Activated T-cell treated with anti-CD3 and anti-CD28 coated beads, Interleukin-2, amount 50 U/mL, for 4 hours (primary cell): ENCODE data around the gene SERPING1. TPM values are rescaled to one million over a fixed set of nuclear protein-coding genes. Genes with fewer than 3 reads are reported as not detected.

Source experiments
- ATAC-seq, 2 donors: fragments of 200-7000 bp; cut with Tn5 transposase; one replicate each; pipeline ENCODE4 v1.10.0; 2021
- DNase-seq: peaks from one replicate; pipeline ENCODE4 v3.0.0-alpha.2; 2020
- H3K27me3 Mint-ChIP-seq: one replicate; pipeline ENCODE4 v1.8.0; 2021; ENCODE audit warnings: low read depth, mixed read lengths
- H3K36me3 Mint-ChIP-seq: one replicate; pipeline ENCODE4 v1.8.0; 2022; ENCODE audit warnings: mixed read lengths; ENCODE audit not compliant: insufficient read depth
- H3K4me1 Mint-ChIP-seq: one replicate; pipeline ENCODE4 v1.8.0; 2021; ENCODE audit warnings: low read depth, mixed read lengths
- H3K4me3 Mint-ChIP-seq: one replicate; pipeline ENCODE4 v1.8.0; 2021; ENCODE audit warnings: mild to moderate bottlenecking, moderate library complexity, mixed read lengths
- H3K9me3 Mint-ChIP-seq: one replicate; pipeline ENCODE4 v1.8.0; 2021; ENCODE audit warnings: mixed read lengths
- total RNA-seq, 3 donors: library from RNA; stranded (reverse); gene quantifications; one replicate each; pipeline ENCODE4 v1.2.1, GENCODE V29; 2021

The SERPING1 gene
- 1 to 10 TPM in 2 of 3 donors, under 1 TPM in 1; 0.55 to 2.1 (median 1.7) TPM for total RNA-seq

DNA sequence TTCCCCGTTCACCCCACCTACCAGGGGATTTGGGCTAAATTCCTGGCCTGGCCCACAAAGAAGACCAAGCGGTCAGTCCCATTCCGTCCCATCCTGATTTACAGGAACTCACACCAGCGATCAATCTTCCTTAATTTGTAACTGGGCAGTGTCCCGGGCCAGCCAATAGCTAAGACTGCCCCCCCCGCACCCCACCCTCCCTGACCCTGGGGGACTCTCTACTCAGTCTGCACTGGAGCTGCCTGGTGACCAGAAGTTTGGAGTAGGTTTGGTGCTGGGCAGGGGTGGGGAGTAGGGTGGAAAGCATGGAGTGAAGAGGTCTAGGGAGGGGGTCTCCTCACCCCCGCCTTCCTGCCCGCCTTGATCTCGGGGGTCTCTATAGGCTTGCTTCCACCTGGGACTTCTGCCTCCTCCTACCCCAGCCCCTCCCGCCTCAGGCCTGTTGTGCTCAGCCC is at the start of gene SERPING1:
Gene SERPING1 (plus strand): TSS at position 225 of the 455 bp plus-strand sequence. CDS start 586 bp downstream, outside the sequence.
- H3K9me3 Mint-ChIP-seq, result no peaks in the 10 kb centered on the region
- no peaks in the 10 kb centered on the region for H3K36me3 Mint-ChIP-seq
- no peak within 1 kb of the TSS for H3K4me3 Mint-ChIP-seq
- peaks cover 44% of the 10 kb centered on the region for H3K27me3 Mint-ChIP-seq
- ATAC-seq, result no peak
- no peak for DNase-seq
- H3K4me1 Mint-ChIP-seq, result no peaks in the 10 kb centered on the region

DNA sequence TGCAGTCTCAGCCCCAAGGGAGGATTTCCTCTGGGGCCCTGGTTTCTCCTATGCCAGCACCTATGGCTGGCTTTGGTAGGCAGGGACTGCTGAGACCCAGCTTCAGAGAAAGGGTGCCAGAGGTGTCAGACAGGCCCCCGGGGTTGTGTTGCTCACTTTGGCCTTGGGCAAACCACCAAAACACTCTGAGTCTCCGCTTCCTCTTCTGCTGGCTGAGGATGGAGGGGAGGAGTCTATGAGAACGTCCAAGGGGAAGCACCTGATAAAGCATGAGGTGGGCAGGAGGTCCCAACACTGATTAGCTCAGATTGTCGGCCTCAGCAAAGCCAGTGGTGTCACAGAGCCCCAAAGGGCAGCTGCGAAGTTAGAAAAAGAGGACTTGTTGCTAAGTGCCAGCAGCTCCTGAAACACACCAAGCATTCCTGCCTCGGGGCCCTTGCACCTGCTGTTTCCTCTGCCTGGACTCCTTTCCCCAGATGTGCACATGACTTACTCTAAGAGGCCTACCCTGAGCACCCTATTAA is 49.6 kb upstream of the SERPING1 start:
- H3K36me3 Mint-ChIP-seq, result peaks cover 18% of the 10 kb centered on the region

DNA sequence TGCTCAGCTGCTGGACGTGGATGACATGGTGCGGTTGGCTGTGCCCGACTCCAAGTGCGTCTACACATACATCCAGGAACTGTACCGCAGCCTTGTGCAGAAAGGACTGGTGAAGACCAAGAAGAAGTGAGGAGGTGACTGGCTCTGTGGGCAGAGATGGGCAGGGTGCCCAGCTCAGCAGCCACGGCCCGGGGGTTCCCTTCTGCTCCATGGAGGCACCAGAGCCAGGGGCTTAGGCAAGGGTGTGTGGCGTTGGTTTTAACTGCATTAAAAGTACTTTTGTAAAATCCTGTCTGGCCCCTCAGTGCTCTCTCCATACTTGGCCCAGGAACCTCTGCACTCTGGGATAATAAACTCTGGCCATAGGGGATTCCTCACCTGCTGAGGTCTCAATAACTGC is 47.5 kb upstream of the SERPING1 start:
- Mint-ChIP-seq H3K4me1 (peaks cover 6% of the 10 kb centered on the region), H3K27me3 (no peaks in the 10 kb centered on the region), H3K4me3 (no peak overlapping the region), H3K9me3 (no peaks in the 10 kb centered on the region), H3K36me3 (peaks cover 28% of the 10 kb centered on the region)
- no peak for ATAC-seq
- no peak for DNase-seq

More for the DNA sequence above, 49.6 kb upstream of the SERPING1 start:
- H3K9me3 Mint-ChIP-seq, result no peaks in the 10 kb centered on the region
- H3K27me3 Mint-ChIP-seq, result no peaks in the 10 kb centered on the region
- ATAC-seq (peak in 1 of 2 donors; percentile 48), DNase-seq (no peak)
- no peak overlapping the region for H3K4me3 Mint-ChIP-seq
- peaks cover 6% of the 10 kb centered on the region for H3K4me1 Mint-ChIP-seq

DNA sequence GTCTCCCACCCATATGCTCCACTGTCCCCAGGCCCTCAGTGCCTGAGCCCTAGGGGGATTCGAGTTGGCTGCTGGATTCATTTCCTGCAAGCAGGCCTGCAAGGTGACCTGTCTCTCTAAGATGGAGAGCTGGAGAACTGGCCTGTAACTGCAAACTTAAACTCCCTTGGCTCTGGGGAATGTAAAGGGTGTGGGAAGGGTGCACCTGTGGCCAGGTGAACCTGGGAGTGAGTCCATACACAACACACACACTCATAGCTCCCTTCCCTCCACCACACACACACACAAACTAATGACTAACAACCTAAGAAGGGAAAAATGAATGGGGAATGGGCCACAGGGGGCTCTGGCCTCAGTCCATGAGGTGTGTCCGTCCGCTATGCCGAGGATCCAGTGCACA is 45.5 kb upstream of the SERPING1 start:
- H3K4me3 Mint-ChIP-seq, result no peak overlapping the region
- no peak for DNase-seq
- no peaks in the 10 kb centered on the region for H3K27me3 Mint-ChIP-seq
- ATAC-seq, result no peak
- peaks cover 31% of the 10 kb centered on the region for H3K36me3 Mint-ChIP-seq
- H3K4me1 Mint-ChIP-seq, result peaks cover 8% of the 10 kb centered on the region
- no peaks in the 10 kb centered on the region for H3K9me3 Mint-ChIP-seq

GRCh38 chr11:57552479-57552878 is 45.0 kb upstream of the SERPING1 start:
- ATAC-seq (no peak), DNase-seq (no peak)
- no peaks in the 10 kb centered on the region for H3K9me3 Mint-ChIP-seq
- peaks cover 31% of the 10 kb centered on the region for H3K36me3 Mint-ChIP-seq
- H3K4me1 Mint-ChIP-seq, result peaks cover 4% of the 10 kb centered on the region
- no peak overlapping the region for H3K4me3 Mint-ChIP-seq
- H3K27me3 Mint-ChIP-seq, result no peaks in the 10 kb centered on the region

DNA sequence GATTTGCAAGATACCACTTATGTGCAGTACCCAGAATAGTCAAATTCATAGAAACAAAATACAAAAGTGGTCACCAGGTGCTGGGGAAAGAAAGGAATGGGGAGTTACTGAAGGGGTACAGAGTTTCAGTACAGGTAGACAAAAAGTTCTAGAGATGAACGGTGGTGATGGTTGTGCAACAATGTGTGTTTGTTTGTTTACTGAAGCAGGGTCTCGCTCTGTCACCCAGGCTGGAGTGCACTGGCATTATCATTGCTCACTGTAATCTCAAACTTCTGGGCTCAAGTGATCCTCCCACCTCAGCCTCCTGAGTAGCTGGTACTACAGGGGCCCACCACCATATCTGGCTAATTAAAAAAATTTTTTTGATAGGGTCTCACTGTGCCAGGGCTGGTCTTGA is 42.1 kb upstream of the SERPING1 start:
- no peaks in the 10 kb centered on the region for H3K9me3 Mint-ChIP-seq
- peaks cover 31% of the 10 kb centered on the region for H3K36me3 Mint-ChIP-seq
- ATAC-seq, result no peak
- H3K27me3 Mint-ChIP-seq, result no peaks in the 10 kb centered on the region
- no peak overlapping the region for H3K4me3 Mint-ChIP-seq
- DNase-seq, result no peak
- H3K4me1 Mint-ChIP-seq, result peaks cover 2% of the 10 kb centered on the region

DNA sequence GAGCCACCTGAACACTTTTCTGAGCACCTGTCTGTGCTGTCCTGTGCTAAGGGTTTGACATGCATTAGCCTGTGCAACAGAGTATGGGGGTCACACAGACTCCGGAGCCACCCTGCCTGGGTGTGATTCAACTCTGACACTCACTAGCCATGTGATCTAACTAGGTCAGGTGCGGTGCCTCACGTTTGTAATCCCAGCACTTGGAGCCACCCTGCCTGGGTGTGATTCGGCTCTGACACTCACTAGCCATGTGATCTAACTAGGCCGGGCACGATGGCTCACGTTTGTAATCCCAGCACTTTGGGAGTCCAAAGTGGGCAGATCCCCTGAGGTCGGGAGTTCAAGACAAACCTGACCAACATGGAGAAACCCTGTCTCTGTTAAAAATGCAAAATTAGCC is 41.4 kb upstream of the SERPING1 start:
- Mint-ChIP-seq H3K4me1 (peaks cover 3% of the 10 kb centered on the region), H3K4me3 (no peak overlapping the region), H3K27me3 (no peaks in the 10 kb centered on the region), H3K9me3 (no peaks in the 10 kb centered on the region), H3K36me3 (peaks cover 32% of the 10 kb centered on the region)
- DNase-seq, result no peak
- no peak for ATAC-seq

DNA sequence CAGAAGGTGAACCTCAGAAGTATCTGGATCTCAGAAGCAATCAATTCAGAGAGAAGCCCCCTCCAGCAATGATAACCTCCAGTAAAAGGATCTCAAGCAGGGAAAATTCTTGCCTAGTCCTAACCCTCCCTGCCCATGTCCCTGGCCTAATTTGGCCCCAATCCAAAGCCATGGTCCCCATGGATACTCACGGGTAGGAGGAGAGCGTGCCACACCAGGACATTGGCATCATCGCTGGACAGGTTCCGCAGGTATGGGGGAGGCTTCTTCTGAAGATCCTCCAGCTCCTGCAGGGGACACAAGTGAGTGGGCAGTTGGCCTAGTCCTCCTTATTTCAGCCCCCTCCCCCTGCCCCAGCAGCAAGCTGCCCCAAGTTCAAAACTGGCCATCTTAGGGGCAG is 37.3 kb upstream of the SERPING1 start:
- Mint-ChIP-seq H3K36me3 (peaks cover 22% of the 10 kb centered on the region), H3K4me3 (no peak overlapping the region), H3K27me3 (no peaks in the 10 kb centered on the region), H3K4me1 (peaks cover 40% of the 10 kb centered on the region), H3K9me3 (no peaks in the 10 kb centered on the region)
- ATAC-seq (no peak), DNase-seq (no peak)

- Mint-ChIP-seq H3K36me3 (peaks cover 19% of the 10 kb centered on the region), H3K4me3 (no peak overlapping the region), H3K4me1 (peaks cover 46% of the 10 kb centered on the region), H3K9me3 (no peaks in the 10 kb centered on the region), H3K27me3 (no peaks in the 10 kb centered on the region)
- ATAC-seq (no peak), DNase-seq (no peak)
Measured at GRCh38 chr11:57562596-57562995, 34.9 kb upstream of the SERPING1 start.

DNA sequence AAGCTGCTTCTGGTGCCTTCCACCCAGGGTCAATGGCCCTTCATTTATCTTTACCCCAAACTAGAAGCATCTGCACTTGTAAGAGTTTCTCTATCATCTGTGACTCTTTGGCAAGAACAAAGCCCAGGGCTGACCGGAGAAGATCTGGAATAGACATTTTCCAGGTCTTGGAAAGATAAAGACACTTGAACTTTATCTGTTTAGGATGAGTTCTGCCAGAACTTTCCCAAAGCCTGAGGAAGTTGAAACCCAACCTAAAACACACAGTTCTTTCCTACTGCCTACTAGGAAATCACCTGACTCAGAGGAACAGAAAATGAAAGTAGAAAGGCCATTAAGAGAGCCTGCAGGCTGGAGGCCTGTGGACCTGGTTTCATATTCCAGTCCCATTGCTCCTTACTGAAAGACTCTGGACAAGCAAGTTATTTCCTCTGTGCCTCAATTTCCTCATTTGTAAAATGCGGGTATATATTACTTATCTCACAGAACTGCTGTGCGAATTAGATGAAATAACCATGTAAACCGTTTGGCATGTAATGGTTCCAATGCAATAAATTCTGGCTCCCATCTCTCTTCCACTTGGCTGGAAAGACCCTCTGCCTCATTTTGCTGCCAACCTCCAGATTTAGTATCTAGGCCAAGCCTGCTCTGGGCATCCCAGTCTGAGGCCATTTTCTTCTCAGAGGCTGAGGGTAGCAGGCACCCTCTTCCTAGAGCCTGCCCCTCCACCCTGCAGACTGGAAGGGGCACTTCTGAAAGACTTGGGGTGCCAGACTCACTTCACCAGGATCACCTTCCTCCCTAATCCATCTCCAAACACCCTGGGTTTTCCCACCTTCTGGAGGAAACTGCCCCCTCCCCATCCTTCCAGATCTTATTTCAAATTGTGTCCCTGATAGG is 31.2 kb upstream of the SERPING1 start:
- peaks cover 8% of the 10 kb centered on the region for H3K36me3 Mint-ChIP-seq
- H3K27me3 Mint-ChIP-seq, result no peaks in the 10 kb centered on the region
- peak; percentile 24 to 27 for ATAC-seq
- peak; percentile 25 for DNase-seq
- peaks cover 50% of the 10 kb centered on the region for H3K4me1 Mint-ChIP-seq
- H3K4me3 Mint-ChIP-seq, result peak overlapping the region; percentile 98
- no peaks in the 10 kb centered on the region for H3K9me3 Mint-ChIP-seq

DNA sequence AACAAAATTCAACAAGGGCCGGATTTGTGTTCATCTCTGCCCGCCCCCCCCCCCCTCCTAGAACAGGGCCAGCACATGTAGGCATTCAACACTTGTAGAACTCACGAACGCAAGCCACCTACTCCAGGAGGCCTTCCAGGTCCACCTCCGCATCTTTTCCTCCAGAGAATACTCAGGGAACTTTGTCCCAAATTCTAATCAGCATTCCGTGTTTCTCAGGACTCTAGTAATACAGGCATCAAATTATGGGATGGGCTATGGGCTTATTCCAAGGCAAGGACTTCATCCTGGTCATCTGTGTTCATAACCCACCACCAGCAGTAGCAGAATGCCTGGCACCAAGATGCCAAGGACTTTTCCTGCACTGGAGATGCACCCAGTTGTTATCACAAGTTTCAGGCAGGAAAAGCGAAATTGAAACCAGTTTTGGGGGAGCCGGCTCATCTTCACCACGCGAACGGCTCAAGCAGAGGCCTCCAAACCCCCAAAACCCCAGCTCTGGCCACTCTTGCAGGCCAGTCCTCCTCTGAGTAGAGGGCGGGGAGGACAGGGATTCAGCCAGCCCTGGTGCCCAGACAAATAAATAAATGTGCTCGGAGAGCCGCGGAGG is 30.5 kb upstream of the SERPING1 start:
- Mint-ChIP-seq H3K4me1 (peaks cover 49% of the 10 kb centered on the region), H3K4me3 (peak overlapping the region; percentile 98), H3K27me3 (no peaks in the 10 kb centered on the region), H3K9me3 (no peaks in the 10 kb centered on the region), H3K36me3 (peaks cover 7% of the 10 kb centered on the region)
- peak; percentile 2 to 3 for ATAC-seq
- peak; percentile 29 for DNase-seq

DNA sequence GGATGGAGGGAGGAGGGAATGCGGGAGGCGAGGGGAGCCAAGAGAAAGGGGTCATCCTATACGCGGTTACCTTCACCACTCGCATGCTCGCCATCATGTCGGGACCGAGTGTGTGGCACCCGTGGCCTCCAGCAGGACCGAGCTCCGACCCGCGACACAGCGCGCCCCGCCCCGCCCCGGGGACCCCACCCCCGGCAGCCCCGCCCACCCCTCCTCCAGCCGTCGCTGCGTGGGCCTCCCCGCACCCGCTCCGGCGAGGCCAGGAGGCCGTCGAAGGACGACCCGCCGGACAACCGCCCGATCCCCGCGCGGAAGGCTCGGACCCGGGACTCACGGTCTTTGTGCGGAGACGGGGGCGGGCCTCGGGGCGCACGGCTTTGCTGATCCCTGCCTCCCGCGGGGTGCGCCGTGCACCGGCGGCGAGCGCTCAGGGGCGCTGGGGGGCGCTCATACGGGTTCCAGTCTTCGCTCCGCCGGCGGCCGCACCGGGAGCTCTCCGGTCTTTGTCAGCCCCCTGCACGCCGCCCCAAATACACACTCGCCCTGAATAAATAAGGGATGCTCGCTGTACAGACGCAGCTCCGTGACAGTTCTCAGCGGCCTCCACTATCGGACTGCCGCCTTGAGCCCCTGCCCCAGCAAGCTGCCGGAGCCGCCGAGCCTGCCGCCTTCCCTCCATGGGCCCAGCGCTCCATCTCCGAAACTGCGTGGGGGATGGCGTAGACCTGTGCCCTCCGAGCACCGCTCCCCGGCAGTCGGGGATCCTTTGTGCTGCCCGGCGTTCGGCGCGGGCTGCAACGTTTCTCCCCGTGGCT is 29.8 kb upstream of the SERPING1 start, which contains the start of gene UBE2L6:
Gene UBE2L6 (minus strand): TSS at position 158 of the 815 bp plus-strand sequence. CDS start 61 bp downstream, at position 97.
- DNase-seq, result peak; percentile 66
- H3K4me3 Mint-ChIP-seq, result peak within 1 kb of the TSS; percentile 98
- no peaks in the 10 kb centered on the region for H3K27me3 Mint-ChIP-seq
- peak; percentile 82 to 84 for ATAC-seq
- H3K36me3 Mint-ChIP-seq, result peaks cover 6% of the 10 kb centered on the region
- H3K9me3 Mint-ChIP-seq, result no peaks in the 10 kb centered on the region
- peaks cover 43% of the 10 kb centered on the region for H3K4me1 Mint-ChIP-seq

GRCh38 chr11:57568330-57568766 is 29.1 kb upstream of the SERPING1 start:
- peak; percentile 11 to 12 for ATAC-seq
- no peaks in the 10 kb centered on the region for H3K27me3 Mint-ChIP-seq
- H3K9me3 Mint-ChIP-seq, result no peaks in the 10 kb centered on the region
- peak; percentile 89 for DNase-seq
- peaks cover 4% of the 10 kb centered on the region for H3K36me3 Mint-ChIP-seq
- H3K4me1 Mint-ChIP-seq, result peaks cover 38% of the 10 kb centered on the region
- peak overlapping the region; percentile 98 for H3K4me3 Mint-ChIP-seq

GRCh38 chr11:57571606-57572005 is 25.9 kb upstream of the SERPING1 start:
- DNase-seq, result no peak
- ATAC-seq, result no peak
- no peak overlapping the region for H3K4me3 Mint-ChIP-seq
- H3K27me3 Mint-ChIP-seq, result peaks cover 2% of the 10 kb centered on the region
- H3K4me1 Mint-ChIP-seq, result peaks cover 14% of the 10 kb centered on the region
- H3K9me3 Mint-ChIP-seq, result no peaks in the 10 kb centered on the region
- no peaks in the 10 kb centered on the region for H3K36me3 Mint-ChIP-seq
